Vagina (tissue), 2 donors: Measurements from ENCODE around the gene MDN1.

Experiments
- CTCF ChIP-seq, 3 experiments: fragments of 450-650 bp in 2 of 3; fragments of 200-600 bp in 1 of 3; sonication (generic) in 1 of 3; IDR thresholded peaks; one replicate each; pipeline ENCODE4 v1.5.1; 2017 to 2019; ENCODE audit warnings: antibody characterized with exemption in 3 of 3, mild to moderate bottlenecking in 2 of 3, moderate library complexity in 2 of 3
- POLR2A ChIP-seq, 2 donors: fragments of 450-650 bp; IDR thresholded peaks; one replicate each; pipeline ENCODE4 v1.6.1; 2017; ENCODE audit warnings: antibody characterized with exemption in 2 of 2, mild to moderate bottlenecking in 2 of 2, moderate library complexity in 2 of 2

GRCh38 chr6:89623749-89624148 lies 195.8 kb downstream of the MDN1 start:
- no peak for TF ChIP-seq CTCF (IDR thresholded peaks at IDR 0.05)
- TF ChIP-seq POLR2A (IDR thresholded peaks at IDR 0.05): no peak
